Caco-2 (cell line): Measurements from ENCODE around the gene BMP4. TPM values are rescaled to one million over a fixed set of nuclear protein-coding genes. Genes with fewer than 3 reads are reported as not detected.
A peak's percentile ranks its signal among the peaks of the same experiment; 100 is the strongest.

Experiments used
- BruUV-seq: library from RNA; stranded (reverse); fragments of 400-500 nt; replicated peaks from 2 replicates; lab custom pipeline; 2021; lab: Mats Ljungman, UMichigan
- CTCF ChIA-PET: fragments of 300-600 bp; sonication (Branson Sonifier 250); formaldehyde crosslinking; loops from one replicate; lab custom pipeline; 2022; ENCODE audit warnings: antibody characterized with exemption; lab: Charles Lee
- POLR2A ChIA-PET: fragments of 300-600 bp; sonication (Branson Sonifier 250); formaldehyde crosslinking; loops from one replicate; lab custom pipeline; 2022; ENCODE audit warnings: antibody characterized with exemption; lab: Charles Lee
- DNase-seq, 2 experiments: peaks; one replicate each; pipeline versions ENCODE4 v3.0.0 to v3.0.0-alpha.2; 2020 to 2022
- H3K27me3 ChIP-seq: replicated peaks from 2 replicates; pipeline ENCODE4 v1.6.0; 2011; ENCODE audit warnings: low read length; ENCODE audit not compliant: control insufficient read depth, insufficient read depth
- H3K36me3 ChIP-seq: 2 replicates; pipeline ENCODE4 v1.5.1; 2011; ENCODE audit warnings: low read length; ENCODE audit not compliant: control insufficient read depth, insufficient read depth
- H3K4me1 ChIP-seq: fragments of 250-450 bp; sonication (Bioruptor Pico); 2 replicates; pipeline ENCODE4 v1.5.1; 2020; ENCODE audit warnings: mild to moderate bottlenecking
- H3K4me3 ChIP-seq: 2 replicates; pipeline ENCODE4 v1.5.1; 2011; ENCODE audit warnings: low read depth, mild to moderate bottlenecking, control low read depth, low read length
- H3K9me3 ChIP-seq: fragments of 250-450 bp; sonication (Bioruptor Pico); 2 replicates; pipeline ENCODE4 v1.5.1; 2020; ENCODE audit warnings: mild to moderate bottlenecking, moderate library complexity
- H3K27ac Mint-ChIP-seq: one replicate; pipeline ENCODE4 v1.8.0; 2022; ENCODE audit warnings: mixed read lengths; ENCODE audit not compliant: unreplicated experiment
- H3K27me3 Mint-ChIP-seq: one replicate; pipeline ENCODE4 v1.8.0; 2022; ENCODE audit warnings: mixed read lengths; ENCODE audit not compliant: insufficient read depth, unreplicated experiment
- H3K36me3 Mint-ChIP-seq: one replicate; pipeline ENCODE4 v1.8.0; 2022; ENCODE audit warnings: mild to moderate bottlenecking, mixed read lengths; ENCODE audit not compliant: insufficient read depth, unreplicated experiment
- H3K4me1 Mint-ChIP-seq: one replicate; pipeline ENCODE4 v1.8.0; 2022; ENCODE audit warnings: low read depth, mixed read lengths; ENCODE audit not compliant: unreplicated experiment
- H3K4me3 Mint-ChIP-seq: one replicate; pipeline ENCODE4 v1.8.0; 2022; ENCODE audit warnings: mild to moderate bottlenecking, moderate library complexity, mixed read lengths; ENCODE audit not compliant: unreplicated experiment
- H3K9me3 Mint-ChIP-seq: one replicate; pipeline ENCODE4 v1.8.0; 2022; ENCODE audit warnings: mixed read lengths; ENCODE audit not compliant: unreplicated experiment
- CTCF ChIP-seq, 2 experiments: fragments of 200-600 bp in 1 of 2; IDR thresholded peaks; 1 replicate in 1 of 2; 2 replicates in 1 of 2; pipeline versions ENCODE4 v1.5.1 to v1.8.0; 2011 to 2022; ENCODE audit warnings: antibody characterized with exemption in 1 of 2, control low read depth in 1 of 2, inconsistent platforms in 1 of 2, low read depth in 1 of 2, low read length in 1 of 2, mild to moderate bottlenecking in 1 of 2, moderate library complexity in 1 of 2; ENCODE audit not compliant: insufficient read depth in 1 of 2, severe bottlenecking in 1 of 2, unreplicated experiment in 1 of 2
- intact Hi-C: fragments of 100-400 bp; cut with micrococcal nuclease; formaldehyde crosslinking; loops from one replicate; pipeline ENCODE4 v1.10.0; 2022; ENCODE audit not compliant: unreplicated experiment
- total RNA-seq: library from RNA; stranded (reverse); gene quantifications from 2 replicates; pipeline ENCODE4 v1.2.3, GENCODE V29; 2022

Gene BMP4
- total RNA-seq, 1 experiment from 2014 or later: 113 TPM

- Histone ChIP-seq H3K4me3 (no peak overlapping the region), H3K36me3 (no peaks in the 10 kb centered on the region), H3K4me1 (peaks cover 23% of the 10 kb centered on the region), H3K9me3 (no peaks in the 10 kb centered on the region), H3K27me3 (no peaks in the 10 kb centered on the region)
- Mint-ChIP-seq H3K4me1 (peaks cover 12% of the 10 kb centered on the region), H3K27ac (peak overlapping the region; percentile 24), H3K9me3 (no peaks in the 10 kb centered on the region), H3K27me3 (no peaks in the 10 kb centered on the region), H3K4me3 (no peak overlapping the region), H3K36me3 (no peaks in the 10 kb centered on the region)
- DNase-seq: no peak
- POLR2A ChIA-PET: no interaction called here
- intact Hi-C loops: no loop called here
- CTCF ChIA-PET: no interaction called here
- no peak for TF ChIP-seq CTCF (IDR thresholded peaks at IDR 0.05; ENCODE audit: insufficient read depth in 1 of 2, low read depth in 1 of 2, low read length in 1 of 2, severe bottlenecking in 1 of 2, unreplicated experiment in 1 of 2)
- BruUV-seq: no TSS peak
Measured at GRCh38 chr14:53971521-53971920, 14.9 kb upstream of the BMP4 start.

GRCh38 chr14:53969326-53969725 is 12.7 kb upstream of the BMP4 start:
- POLR2A ChIA-PET: no interaction called here
- H3K27me3 ChIP-seq: no peaks in the 10 kb centered on the region
- no peak for TF ChIP-seq CTCF (IDR thresholded peaks at IDR 0.05; ENCODE audit: insufficient read depth in 1 of 2, low read depth in 1 of 2, low read length in 1 of 2, severe bottlenecking in 1 of 2, unreplicated experiment in 1 of 2)
- no peaks in the 10 kb centered on the region for H3K36me3 ChIP-seq
- no peaks in the 10 kb centered on the region for H3K9me3 ChIP-seq
- Mint-ChIP-seq H3K27ac (no peak overlapping the region), H3K4me3 (no peak overlapping the region), H3K36me3 (no peaks in the 10 kb centered on the region), H3K9me3 (no peaks in the 10 kb centered on the region), H3K27me3 (no peaks in the 10 kb centered on the region), H3K4me1 (peaks cover 12% of the 10 kb centered on the region)
- intact Hi-C loops: no loop called here
- no peak for DNase-seq
- no TSS peak for BruUV-seq
- H3K4me3 ChIP-seq: no peak overlapping the region
- CTCF ChIA-PET: no interaction called here
- H3K4me1 ChIP-seq: peaks cover 23% of the 10 kb centered on the region

- Mint-ChIP-seq H3K4me3 (no peak overlapping the region), H3K27ac (no peak overlapping the region), H3K4me1 (peaks cover 12% of the 10 kb centered on the region), H3K27me3 (no peaks in the 10 kb centered on the region), H3K36me3 (no peaks in the 10 kb centered on the region), H3K9me3 (no peaks in the 10 kb centered on the region)
- ChIA-PET POLR2A (interaction anchor here (0.7 kb wide), 1 partner anchor 12 kb away, joined by 5 read pairs; the partner anchor contains the start of gene BMP4), CTCF (no interaction called here)
- no peaks in the 10 kb centered on the region for H3K9me3 ChIP-seq
- no peak for DNase-seq
- BruUV-seq: no TSS peak
- intact Hi-C loops: no loop called here
- peaks cover 23% of the 10 kb centered on the region for H3K4me1 ChIP-seq
- no peaks in the 10 kb centered on the region for H3K27me3 ChIP-seq
- no peaks in the 10 kb centered on the region for H3K36me3 ChIP-seq
- TF ChIP-seq CTCF (IDR thresholded peaks at IDR 0.05; ENCODE audit: insufficient read depth in 1 of 2, low read depth in 1 of 2, low read length in 1 of 2, severe bottlenecking in 1 of 2, unreplicated experiment in 1 of 2): no peak
- no peak overlapping the region for H3K4me3 ChIP-seq
Measured at GRCh38 chr14:53968726-53969125, 12.1 kb upstream of the BMP4 start.
